Measurements from ENCODE around the gene CNOT4.

GRCh38 chr7:135486261-135486920 lies 23.5 kb downstream of the CNOT4 start:
- TF ChIP-seq CTCF (IDR thresholded peaks at IDR 0.05 in 2 of 3, conservative IDR thresholded peaks at IDR 0.05 in 1 of 3; ENCODE audit: borderline replicate concordance in 1 of 3, insufficient read depth in 1 of 3, low read depth in 2 of 3, low read length in 2 of 3) (no peak), JUND (IDR thresholded peaks at IDR 0.05) (no peak), POLR2A (IDR thresholded peaks at IDR 0.05; ENCODE audit: borderline replicate concordance, extremely low read depth, insufficient read depth, insufficient read length) (no peak), ELF1 (IDR thresholded peaks at IDR 0.05; ENCODE audit: borderline replicate concordance, low read depth) (no peak), SRF (IDR thresholded peaks at IDR 0.05; ENCODE audit: low read depth) (no peak), ATF3 (IDR thresholded peaks at IDR 0.05) (no peak), CBX3 (IDR thresholded peaks at IDR 0.05; ENCODE audit: low read depth) (no peak), POLR2AphosphoS5 (IDR thresholded peaks at IDR 0.05; ENCODE audit: low read depth, low read length) (no peak), EZH2 (IDR thresholded peaks at IDR 0.05) (no peak), REST (IDR thresholded peaks at IDR 0.05; ENCODE audit: low read depth) (no peak), SP1 (IDR thresholded peaks at IDR 0.05; ENCODE audit: low read depth) (no peak), MAX (IDR thresholded peaks at IDR 0.05) (no peak)
